ENCODE results near the gene RPS6KC1.
"Not testable (repeated sequence)": the region's sequence is repeated elsewhere in the genome, so short reads cannot be mapped to it uniquely, and the experiment has no call there.

Gene RPS6KC1, protein sequence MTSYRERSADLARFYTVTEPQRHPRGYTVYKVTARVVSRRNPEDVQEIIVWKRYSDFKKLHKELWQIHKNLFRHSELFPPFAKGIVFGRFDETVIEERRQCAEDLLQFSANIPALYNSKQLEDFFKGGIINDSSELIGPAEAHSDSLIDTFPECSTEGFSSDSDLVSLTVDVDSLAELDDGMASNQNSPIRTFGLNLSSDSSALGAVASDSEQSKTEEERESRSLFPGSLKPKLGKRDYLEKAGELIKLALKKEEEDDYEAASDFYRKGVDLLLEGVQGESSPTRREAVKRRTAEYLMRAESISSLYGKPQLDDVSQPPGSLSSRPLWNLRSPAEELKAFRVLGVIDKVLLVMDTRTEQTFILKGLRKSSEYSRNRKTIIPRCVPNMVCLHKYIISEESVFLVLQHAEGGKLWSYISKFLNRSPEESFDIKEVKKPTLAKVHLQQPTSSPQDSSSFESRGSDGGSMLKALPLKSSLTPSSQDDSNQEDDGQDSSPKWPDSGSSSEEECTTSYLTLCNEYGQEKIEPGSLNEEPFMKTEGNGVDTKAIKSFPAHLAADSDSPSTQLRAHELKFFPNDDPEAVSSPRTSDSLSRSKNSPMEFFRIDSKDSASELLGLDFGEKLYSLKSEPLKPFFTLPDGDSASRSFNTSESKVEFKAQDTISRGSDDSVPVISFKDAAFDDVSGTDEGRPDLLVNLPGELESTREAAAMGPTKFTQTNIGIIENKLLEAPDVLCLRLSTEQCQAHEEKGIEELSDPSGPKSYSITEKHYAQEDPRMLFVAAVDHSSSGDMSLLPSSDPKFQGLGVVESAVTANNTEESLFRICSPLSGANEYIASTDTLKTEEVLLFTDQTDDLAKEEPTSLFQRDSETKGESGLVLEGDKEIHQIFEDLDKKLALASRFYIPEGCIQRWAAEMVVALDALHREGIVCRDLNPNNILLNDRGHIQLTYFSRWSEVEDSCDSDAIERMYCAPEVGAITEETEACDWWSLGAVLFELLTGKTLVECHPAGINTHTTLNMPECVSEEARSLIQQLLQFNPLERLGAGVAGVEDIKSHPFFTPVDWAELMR

DNA sequence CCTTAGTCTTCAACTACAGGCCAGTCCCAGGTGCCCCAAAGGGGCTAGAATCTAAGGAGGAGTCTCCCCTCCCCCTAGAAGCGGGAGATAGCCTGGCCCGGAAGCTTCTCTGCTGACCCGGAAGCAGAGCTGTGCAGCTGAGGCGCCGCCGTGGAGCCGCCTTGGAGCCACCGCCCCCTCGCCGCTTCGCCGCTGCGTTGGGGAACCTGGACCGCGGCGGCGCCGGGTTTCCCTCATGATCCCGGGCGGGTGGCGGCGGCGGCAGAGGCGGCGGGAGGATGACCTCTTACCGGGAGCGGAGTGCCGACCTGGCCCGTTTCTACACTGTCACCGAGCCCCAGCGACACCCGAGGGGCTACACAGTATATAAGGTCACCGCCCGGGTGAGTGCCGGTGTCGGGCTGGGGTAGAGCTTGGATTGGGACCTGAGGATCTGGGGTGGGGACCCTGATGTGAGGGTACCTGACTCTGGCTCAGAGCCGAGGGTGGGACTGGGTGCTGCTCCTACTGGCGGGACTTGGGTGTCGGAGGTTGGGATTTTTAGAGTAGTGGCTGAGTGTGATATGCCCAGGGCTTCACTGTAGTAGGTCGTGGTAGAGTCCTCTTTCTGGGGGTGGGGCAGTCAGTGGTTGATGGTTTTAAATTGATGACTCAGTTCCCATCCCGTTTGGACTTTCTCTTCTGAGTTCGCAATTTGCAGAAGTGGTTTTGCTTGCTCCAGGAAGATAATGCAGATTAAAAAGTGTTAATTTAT lies at the start of gene RPS6KC1:
TSS of gene RPS6KC1 (plus strand) at position 115 of the 754 bp plus-strand sequence. CDS start at position 279, 164 bp downstream.
- DNase-seq (ENCODE audit: low read depth) = peak; percentile 66

DNA sequence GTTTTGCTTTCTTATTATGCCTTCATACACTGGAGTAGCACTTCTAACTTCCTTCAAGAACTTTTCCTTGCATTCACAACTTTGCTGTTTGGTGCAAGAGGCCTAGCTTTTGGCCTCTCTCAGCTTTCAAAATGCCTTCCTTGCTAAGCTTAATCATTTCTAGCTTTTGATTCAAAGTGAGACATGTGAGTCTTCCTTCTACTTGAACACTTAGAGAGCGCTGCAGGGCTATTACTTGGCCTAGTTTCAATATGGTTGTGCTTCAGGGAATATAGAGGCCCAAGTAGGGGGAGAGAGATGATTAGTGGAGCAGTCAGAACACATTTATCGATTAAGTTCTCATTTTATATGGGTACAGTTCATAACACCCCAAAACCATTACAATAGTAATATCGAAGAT lies 47.8 kb upstream of the RPS6KC1 start:
- DNase-seq (ENCODE audit: low read depth) = no peak

DNA sequence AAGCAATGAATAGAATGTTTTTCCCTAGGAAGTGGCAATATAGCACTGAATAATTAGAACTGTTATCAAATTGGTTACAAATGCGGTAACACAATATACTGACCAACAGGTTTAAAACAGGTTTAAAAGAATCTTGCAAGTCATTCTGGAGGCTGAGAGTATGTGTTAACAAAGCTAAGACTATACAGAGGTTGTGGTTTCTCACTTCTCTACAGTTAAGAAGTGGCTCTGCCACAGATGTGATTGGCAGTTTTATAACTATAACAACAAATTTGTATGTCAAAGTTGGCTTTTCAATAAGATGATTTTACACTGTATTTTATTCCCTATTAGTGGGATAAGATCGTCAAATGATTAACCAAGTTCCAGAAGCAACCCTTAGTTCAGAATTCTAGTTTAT lies 42.5 kb upstream of the RPS6KC1 start:
- DNase-seq (ENCODE audit: low read depth) = no peak

DNA sequence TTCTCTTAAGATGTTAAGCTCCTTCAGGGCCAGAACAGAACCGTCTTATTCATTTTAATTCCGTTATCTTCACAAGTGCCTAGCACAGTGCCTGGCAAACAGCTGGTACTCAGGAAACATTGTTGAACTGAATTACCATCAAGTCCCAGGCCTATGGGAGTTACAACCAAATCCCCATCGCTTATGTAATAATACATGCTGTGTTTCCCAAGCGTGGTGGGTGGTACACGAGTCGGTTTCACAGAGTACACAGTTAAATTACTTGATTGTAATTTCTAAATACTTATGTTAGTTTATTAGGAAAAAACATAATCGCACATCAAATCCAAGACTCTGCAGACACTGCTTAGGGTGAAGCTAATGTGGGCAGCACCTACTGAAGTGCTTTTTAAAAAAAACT lies 36.4 kb upstream of the RPS6KC1 start:
- DNase-seq (ENCODE audit: low read depth) = no peak

DNA sequence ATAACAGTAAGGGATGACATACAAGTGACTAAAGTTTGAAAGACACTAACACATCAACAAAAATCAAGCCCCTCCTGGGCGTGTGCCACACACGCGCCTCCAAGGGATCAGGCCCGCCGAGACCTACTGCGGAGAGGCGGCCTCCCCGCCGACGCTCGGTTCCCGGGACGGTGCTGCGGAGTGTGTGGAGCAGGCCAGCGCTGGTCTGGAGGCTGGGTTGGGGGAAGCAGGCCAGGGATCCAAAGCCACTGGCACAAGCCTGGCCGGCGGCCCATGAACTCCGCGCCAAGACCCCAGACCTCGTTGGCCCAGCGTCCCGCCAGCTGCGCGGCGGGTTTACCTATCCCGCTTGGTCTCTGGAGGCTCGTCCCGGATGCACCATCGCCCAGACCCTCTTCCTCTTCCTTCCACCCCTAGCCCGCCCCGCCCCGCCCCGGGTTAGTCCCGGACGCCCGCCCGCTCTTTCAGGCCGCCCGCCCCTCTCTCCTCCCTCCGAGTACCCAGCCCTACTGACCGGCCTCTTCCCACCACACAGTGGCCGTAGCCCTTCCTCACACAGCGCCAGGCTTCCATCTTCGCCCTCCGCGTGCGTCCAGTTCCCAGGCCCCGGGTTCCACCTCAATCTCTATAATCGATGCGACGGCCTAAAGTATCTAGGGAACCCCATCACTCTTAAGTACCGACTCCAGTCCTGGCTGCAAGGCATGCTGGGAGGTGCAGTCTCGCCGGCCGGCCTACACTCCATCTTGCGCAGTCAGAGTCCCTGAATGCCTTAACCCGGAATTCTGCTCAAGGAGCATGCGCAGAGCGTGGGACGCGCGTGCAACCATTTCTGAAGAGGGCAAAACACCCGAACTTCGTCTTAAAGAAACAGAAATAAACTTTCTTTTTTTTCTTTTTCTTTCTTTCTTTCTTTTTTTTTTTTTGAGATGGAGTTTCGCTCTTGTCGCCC lies 35.7 kb upstream of the RPS6KC1 start, which contains the start of gene ANGEL2:
TSS of gene ANGEL2 (minus strand) at position 769 of the 952 bp plus-strand sequence. CDS start at position 573, 196 bp downstream.
- peak; percentile 94 for DNase-seq (ENCODE audit: low read depth)

DNA sequence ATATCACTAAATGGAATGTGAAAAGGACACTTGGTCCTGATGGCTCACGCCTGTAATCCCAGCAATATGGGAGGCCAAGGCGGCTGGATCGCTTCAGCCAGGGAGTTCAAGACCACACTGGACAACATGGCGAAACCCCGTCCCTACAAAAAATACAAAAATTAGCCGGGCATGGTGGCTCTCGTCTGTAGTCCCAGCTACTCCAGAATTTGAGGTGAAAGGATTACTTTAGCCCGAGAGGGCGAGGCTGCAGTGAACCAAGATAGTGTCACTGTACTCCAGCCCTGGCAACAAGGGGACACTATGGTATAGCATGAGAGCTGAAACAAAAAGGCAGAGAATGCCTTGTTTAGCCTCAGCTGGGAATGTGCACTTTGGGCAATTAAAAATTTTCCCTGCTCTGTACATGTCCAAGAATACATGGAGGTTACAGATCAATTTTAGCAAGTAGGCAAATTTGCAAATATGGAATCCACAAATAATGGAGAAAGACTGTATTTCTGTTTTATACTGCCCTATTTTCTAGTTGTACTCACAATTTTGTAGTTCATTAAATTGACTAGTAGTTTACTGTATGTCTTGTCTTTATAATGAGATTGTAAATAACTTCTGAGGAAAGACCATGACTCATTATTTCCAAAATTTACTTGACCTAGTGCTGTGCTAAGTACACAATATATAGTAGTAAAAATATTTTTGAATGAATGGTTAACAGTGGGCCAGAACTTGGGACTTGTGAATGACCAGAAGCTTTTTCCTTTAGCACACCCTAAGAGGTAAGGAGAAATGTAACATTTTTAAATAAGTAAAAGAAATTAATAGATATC lies 33.4 kb upstream of the RPS6KC1 start:
- no peak for DNase-seq (ENCODE audit: low read depth)

DNA sequence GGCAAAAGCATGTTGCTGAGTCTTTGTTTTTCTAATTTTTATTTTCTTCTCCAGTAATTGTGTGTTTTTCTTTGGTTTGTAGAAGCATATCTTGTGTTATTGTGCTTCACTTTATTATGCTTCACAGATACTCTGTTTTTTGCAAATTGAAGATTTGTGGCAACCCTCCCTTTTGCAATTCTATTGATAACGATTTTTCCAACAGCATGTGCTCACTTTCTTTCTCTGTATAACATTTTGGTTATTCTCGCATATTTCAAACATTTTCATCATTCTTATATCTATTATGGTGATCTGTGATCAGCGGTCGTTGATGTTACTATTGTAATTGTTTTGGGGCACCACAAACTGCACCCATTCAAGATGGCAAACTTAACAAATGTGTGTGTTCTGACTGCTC lies 31.6 kb upstream of the RPS6KC1 start:
- no peak for DNase-seq (ENCODE audit: low read depth)

DNA sequence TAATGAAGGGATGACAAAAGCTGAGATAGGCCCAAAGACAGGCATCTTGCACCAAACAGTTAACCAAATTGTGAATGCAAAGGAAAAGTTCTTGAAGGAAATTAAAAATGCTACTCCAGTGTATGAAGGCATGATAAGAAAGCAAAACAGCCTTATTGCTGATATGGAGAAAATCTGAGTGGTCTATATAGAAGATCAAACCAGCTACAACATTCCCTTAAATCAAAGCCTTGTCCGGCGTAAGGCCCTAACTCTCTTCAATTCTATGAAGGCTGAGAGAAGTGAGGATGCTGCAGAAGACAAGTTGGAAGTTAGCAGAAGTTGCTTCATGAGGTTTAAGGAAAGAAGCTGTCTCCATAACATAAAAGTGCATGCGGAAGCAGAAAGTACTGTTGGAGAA lies 31.0 kb upstream of the RPS6KC1 start:
- no peak for DNase-seq (ENCODE audit: low read depth)

DNA sequence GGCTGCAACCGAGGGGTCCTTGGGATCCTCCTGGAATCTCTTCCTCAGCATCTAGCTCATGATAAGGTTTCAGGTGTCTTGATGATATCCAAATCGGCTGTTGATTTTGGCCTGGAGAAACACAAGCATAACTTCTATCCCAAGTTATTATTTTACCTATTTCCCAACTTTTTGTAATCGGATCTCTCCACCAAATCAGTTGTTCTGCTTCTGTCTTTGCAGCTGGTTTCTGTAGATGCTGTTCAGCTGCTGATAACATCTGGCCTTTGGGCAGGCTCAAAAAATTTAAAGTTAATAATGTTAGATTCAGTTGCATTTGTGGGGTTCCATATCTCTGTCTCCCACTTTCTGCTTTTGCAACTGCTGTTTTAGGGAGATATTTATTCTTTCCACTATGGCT lies 24.0 kb upstream of the RPS6KC1 start:
- DNase-seq (ENCODE audit: low read depth) = not testable (repeated sequence)

DNA sequence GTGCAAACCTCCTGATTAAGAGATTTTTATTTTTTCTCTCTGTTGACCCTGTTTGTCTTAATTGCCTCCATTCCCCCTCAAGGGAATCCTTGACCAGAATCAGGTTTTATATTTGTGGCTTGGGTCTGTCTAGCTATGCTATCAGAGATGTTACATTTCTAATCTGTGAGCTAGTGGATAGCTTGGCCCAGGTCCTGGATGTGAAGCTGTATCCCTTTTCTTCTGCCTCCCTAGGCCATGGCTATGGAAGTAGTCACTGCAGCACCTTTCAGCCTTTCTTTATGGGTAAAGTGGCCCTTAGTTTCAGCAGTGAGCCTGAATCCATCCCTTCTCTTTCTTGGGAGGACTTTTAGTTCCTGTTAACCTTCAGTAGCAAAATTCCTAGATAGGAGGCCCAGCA lies 18.4 kb upstream of the RPS6KC1 start:
- no peak for DNase-seq (ENCODE audit: low read depth)

DNA sequence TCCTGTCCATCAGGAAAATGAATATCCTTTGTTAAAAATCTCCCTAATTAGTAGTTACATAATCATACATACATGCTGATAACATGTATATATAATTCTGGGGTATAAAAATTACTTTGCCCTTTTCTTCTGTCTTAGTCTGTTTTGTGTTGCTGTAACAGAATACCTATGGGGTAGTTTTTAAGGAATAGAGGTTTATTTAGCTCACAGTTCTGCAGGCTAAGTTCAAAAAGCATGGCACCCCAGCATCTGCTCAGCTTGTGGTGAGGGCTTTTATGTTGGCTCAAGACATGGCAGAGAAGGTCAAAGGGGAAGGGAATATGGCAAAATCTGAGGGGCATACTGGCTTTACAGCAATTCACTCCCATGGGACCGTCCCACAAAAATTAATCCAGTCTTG lies 16.3 kb upstream of the RPS6KC1 start:
- no peak for DNase-seq (ENCODE audit: low read depth)

DNA sequence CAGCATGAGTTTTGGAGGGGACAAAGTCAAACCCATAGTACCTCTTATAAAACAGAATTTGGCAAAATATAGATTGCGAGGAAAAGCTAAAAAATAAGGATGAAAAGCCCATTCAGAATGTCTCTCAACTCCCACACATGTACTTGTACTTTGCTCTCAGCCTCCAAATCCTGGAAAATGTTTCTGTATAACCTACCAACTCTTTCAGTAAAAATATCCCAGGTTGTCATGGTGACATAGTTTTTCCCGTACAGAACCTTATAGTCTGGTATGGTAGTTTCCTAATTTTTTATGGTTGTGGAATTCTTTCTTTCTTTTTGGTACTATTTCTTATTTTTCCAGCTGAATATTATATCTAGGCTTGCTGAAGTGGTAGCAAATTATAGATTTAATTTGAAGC lies 15.5 kb upstream of the RPS6KC1 start:
- no peak for DNase-seq (ENCODE audit: low read depth)

DNA sequence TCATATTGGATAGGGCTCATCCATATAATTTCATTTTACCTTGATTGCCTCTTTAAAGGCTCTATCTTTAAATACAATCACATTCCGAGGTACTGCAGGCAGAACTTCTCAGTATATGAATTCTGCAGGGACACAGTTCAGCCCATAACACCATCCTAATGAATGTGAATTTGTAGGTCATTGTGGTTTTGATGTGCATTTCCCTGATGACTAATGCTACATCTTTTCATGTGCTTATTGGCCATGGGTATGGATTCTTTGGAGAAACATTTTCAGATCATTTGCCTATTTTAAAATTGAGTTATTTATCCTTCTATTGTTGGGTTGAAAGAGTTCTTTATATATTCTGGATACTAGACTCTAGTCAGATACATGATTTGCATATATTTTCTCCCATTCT lies 9.6 kb upstream of the RPS6KC1 start:
- DNase-seq (ENCODE audit: low read depth) = no peak

DNA sequence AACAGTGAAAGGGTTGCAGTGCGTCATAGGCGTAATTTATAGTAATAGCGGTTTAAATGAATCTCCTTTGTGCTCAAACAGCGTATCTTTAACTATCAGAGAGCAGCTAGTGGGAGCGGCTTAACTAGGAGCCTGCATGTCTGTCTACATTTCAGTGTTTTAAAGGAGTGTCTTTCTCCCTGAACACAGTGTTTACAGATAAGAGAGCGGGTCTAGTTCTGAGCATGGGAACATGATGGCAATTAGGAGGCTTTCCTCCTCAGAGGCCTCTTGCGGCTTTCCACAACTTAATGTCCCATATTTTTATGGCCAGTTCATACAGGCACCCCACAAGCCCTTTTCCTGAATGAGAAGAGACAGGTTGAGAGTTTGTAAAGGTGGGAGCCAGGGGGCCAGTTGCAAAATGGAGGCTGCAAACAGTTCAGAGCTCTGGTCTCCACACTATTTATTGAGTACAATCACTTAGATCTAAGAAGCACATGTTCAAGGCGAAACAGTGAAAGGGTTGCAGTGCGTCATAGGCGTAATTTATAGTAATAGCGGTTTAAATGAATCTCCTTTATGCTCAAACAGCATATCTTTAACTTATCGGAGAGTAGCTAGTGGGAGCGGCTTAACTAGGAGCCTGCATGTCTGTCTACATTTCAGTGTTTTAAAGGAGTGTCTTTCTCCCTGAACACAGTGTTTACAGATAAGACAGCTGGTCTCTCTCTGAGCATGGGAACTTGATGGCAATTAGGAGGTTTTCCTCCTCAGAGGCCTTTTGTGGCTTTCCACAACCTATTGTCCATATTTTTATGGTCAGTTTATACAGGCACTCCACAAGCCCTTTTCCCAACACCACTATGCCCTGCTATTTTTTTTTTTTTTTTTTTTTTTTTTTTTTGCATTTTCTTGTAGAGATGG lies 5.5 kb upstream of the RPS6KC1 start:
- DNase-seq (ENCODE audit: low read depth) = not testable (repeated sequence)

DNA sequence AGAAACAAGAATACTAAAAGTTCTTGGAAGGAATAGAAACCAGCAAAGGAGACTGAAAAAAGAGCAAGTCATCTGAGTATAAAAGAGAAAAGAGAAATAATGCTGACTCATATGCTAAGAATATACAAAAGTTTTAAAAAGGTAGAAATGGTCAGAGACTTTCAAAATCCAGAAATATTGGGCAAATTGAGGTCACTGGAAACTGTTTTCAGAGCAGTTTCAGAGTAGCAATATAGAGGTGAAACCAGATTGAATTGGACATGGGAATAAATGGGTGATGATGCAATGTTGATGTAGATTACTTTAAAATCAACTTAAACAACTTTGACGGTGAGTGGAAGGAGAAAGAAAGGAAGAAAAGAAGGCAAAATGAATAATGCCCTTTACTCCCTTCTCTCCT lies 1.8 kb upstream of the RPS6KC1 start:
- DNase-seq (ENCODE audit: low read depth) = no peak

DNA sequence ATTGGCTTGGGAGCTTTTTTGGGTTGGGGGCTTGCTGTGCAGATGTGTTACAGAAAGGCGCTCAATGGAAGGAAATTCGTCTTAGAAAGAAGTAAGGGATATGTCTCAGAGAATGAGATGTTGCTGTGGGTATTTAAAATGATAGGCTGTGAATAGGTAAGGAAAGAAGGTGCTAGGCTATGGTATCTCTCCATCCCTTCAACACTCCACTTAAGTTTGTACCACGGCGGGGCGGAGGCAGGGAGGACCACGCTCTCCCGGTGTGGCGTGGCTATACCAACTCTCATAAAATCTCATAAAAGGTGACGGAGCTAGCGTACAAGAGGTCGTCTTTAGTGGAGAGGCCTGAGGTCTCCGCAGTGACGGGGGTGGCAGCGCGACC lies 305 bp upstream of the RPS6KC1 start:
- DNase-seq (ENCODE audit: low read depth) = no peak

DNA sequence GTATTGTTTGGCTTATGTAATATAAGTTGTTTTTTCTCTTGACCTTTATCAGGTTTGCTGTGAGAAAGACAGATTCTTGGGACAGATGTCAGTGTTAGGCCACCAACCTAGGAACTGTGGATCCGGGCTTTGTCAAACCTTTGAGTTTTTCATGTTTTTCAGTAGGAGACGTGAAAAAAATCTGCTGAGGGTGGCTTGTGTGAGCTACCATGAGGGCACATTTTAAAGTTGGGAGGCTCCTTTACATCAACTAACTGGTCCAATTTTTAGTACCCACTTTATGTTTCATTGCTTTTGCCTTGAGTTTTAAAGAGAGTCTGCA lies 801 bp downstream of the RPS6KC1 start:
- no peak for DNase-seq (ENCODE audit: low read depth)

DNA sequence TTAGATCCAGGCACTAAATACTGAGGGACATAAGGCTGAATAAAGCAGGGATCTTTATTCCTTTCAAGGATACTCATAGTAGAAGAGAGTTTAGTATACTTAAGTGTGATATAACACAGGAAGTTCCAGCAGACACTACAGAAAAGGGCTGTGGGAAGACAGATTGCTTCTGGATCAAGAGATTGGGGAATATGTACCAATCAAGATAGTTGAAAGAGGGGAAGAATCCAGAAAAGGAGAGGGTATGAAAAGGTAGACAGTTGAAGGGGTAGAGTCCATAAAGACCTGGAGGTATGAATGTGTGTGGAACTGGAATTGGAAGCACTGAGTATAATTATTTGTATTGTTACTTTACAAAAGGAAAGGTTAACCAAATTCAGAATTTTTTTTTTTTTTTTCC lies 2.4 kb downstream of the RPS6KC1 start:
- DNase-seq (ENCODE audit: low read depth) = no peak

DNA sequence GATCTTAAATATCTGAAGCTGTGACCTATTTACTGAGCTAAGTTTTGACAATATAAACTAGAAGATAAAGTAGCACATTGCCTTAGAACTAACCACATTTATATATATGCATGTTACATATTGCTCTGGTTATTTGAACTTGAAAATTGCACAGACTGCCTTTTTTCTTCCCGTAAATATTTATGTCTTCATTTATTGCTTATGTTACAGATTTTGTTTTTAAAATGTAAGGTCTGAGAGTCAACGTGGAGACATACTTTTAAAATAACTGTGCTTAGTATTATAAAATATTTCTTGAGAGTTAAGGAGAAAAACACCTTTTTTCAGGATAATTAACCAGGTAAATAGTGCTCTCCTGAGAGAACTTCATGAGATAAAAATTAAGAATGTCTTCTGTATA lies 3.1 kb downstream of the RPS6KC1 start:
- DNase-seq (ENCODE audit: low read depth) = no peak
